Astrocyte (in vitro differentiated cells and primary cell): ENCODE data around the gene VAT1L.

Source experiments
- CTCF ChIP-seq: IDR thresholded peaks from 2 replicates; pipeline ENCODE4 v1.5.1; 2011; ENCODE audit warnings: low read depth, mild to moderate bottlenecking, inconsistent platforms, low read length, moderate library complexity; ENCODE audit not compliant: insufficient read depth
- EZH2 ChIP-seq: IDR thresholded peaks from 2 replicates; pipeline ENCODE4 v1.6.1; 2012; ENCODE audit warnings: mild to moderate bottlenecking, low read length, inconsistent platforms; ENCODE audit not compliant: insufficient read depth

GRCh38 chr16:77986011-77986740 is 197.8 kb downstream of the VAT1L start:
- TF ChIP-seq CTCF (no peak), EZH2 (no peak)
